Sciatic nerve (tissue), 2 donors: ENCODE data around the gene PRR13. TPM values are rescaled to one million over a fixed set of nuclear protein-coding genes. Genes with fewer than 3 reads are reported as not detected.

ENCODE experiments used
- ATAC-seq: fragments of 200-7000 bp; cut with Tn5 transposase; one replicate; pipeline ENCODE4 v1.9.1; 2020; ENCODE audit warnings: mild to moderate bottlenecking, moderate library complexity
- DNase-seq: peaks from one replicate; pipeline ENCODE4 v3.0.0-alpha.2; 2020; ENCODE audit warnings: low spot score
- intact Hi-C: fragments of 100-400 bp; cut with DNase I; formaldehyde crosslinking; loops from one replicate; pipeline ENCODE4 v1.14.2; 2022
- total RNA-seq: library from RNA; stranded (reverse); fragmentation: NEBNext Ultra II Directional; extraction: Animal tissue kit (Norgen Biotek cat#: 25700); gene quantifications from one replicate; pipeline ENCODE4 v1.2.1, GENCODE V29; 2021
- donor health status: DM: no; HTN: no; CAD: no.
- donor health status: DM: no; HTN: no; CAD: no.

Gene PRR13
- total RNA-seq, 1 donor from 2014 or later = 86.4 TPM

GRCh38 chr12:53484686-53485575 is 43.4 kb downstream of the PRR13 start:
- intact Hi-C loops = no loop called here
- DNase-seq (peak; percentile 46), ATAC-seq (no peak)

GRCh38 chr12:53485955-53486735 is 44.6 kb downstream of the PRR13 start:
- DNase-seq (peak; percentile 57), ATAC-seq (no peak)
- intact Hi-C loops = no loop called here

- intact Hi-C loops = no loop called here
- ATAC-seq (no peak), DNase-seq (peak; percentile 50)
Measured at GRCh38 chr12:53486736-53487487, 45.4 kb downstream of the PRR13 start.

DNA sequence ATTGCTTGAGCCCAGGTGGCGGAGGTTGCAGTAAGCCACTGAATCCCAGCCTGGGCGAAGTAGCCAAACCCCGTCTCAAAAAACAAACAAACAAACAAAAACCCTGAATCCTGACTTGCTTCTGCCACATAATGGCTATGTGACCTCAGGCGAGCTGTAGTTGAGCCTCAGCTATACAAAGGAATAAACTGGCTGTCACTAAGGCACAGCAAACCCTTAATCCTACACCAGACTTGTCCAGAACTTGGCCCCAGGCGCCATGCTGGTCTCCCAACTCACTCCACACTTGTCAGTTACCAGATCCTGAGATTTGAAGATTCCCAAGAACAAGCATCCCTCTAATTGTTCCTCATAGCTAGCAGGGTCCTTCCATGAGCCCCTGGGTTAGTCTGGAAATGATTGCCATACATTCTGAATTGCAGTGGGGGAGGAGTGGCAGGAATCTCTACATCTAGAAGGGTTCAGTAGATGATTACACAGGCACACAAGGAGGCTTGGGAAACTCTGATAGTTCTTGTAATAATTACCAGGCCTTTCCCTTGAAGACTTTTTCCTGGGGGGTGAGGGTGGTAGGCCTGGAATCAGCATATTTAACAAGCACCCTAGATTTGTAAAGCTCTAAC is 47.8 kb downstream of the PRR13 start:
- intact Hi-C loops = no loop called here
- ATAC-seq = no peak
- peak; percentile 30 for DNase-seq

- ATAC-seq = no peak
- peak; percentile 57 for DNase-seq
- intact Hi-C loops = no loop called here
Measured at GRCh38 chr12:53492188-53492587, 50.7 kb downstream of the PRR13 start.

DNA sequence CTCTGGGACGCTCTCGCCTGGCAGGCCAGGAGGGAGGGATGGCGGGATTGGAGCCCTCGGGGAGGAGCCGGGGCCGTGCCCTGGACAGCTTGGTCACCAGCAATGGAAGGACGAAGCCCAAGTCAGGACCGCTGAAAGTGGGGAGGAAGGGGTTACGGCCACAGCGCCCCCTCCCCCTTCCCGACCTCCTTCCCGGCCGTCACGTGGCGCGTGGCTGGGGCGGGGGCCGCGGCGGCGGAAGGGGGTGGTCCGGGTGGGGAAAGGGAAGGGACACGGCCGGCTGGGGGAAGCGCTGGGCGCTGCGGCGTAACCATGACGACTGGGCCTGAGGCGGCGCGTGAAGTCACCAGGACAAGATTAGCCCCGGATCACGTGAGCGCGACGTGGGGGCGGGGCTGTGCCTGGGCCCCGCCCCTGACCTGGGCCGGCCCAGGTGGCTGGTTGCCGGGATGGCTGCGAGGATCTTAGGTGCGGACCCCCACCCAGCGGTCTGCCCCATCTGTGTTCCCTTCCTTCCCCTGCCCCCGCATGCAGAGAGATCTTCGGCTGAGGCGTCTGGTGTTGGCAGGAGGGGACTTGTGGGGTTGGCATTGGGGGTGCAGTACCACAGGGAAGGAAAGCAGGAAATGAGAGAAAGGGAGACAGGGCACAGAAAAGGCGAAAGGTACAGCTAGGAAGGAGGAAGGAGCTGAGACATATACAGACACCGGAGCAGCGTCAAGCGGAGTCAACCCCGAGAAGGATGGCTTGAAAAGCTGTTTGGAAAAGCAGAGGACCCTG is 51.5 kb downstream of the PRR13 start:
- DNase-seq = peak; percentile 97
- ATAC-seq = peak; percentile 95
- intact Hi-C loops = no loop called here

- DNase-seq = peak; percentile 54
- no peak for ATAC-seq
- intact Hi-C loops = no loop called here
Measured at GRCh38 chr12:53493610-53494391, 52.3 kb downstream of the PRR13 start.

Other genes starting within 250 kb of the PRR13 start
- 33.4 TPM for gene ITGB7, start 234.5 kb upstream of the PRR13 start, total RNA-seq
- gene RARG, start 209.5 kb upstream of the PRR13 start, total RNA-seq = 56.3 TPM
- 1.2 TPM for gene ESPL1, start 173.4 kb upstream of the PRR13 start, total RNA-seq
- gene PFDN5, start 146.2 kb upstream of the PRR13 start, total RNA-seq = 490 TPM
- gene MYG1, start 142.0 kb upstream of the PRR13 start, total RNA-seq = 31.9 TPM
- 41.1 TPM for gene AAAS, start 120.1 kb upstream of the PRR13 start, total RNA-seq
- 0.31 TPM for gene SP7, start 105.4 kb upstream of the PRR13 start, total RNA-seq
- 101 TPM for gene SP1, start 61.6 kb upstream of the PRR13 start, total RNA-seq
- gene AMHR2, start 17.9 kb upstream of the PRR13 start, total RNA-seq = not detected
- 772 TPM for gene PCBP2, start 10.4 kb downstream of the PRR13 start, total RNA-seq
- gene MAP3K12, start 57.7 kb downstream of the PRR13 start, total RNA-seq = 28.6 TPM
- gene TARBP2, start 59.5 kb downstream of the PRR13 start, total RNA-seq = 19.4 TPM
- gene NPFF, start 65.8 kb downstream of the PRR13 start, total RNA-seq = not detected
- gene ATF7, start 184.6 kb downstream of the PRR13 start, total RNA-seq = 62.5 TPM
- gene ATP5MC2, start 234.3 kb downstream of the PRR13 start, total RNA-seq = 148 TPM